Activated B cell treated with CpG ODN at 0.5 μM for 24 hours (primary cell): ENCODE measurements around the gene SMARCB1. TPM values are rescaled to one million over a fixed set of nuclear protein-coding genes. Genes with fewer than 3 reads are reported as not detected.

ENCODE experiments used
- ATAC-seq: fragments of 200-7000 bp; cut with Tn5 transposase; one replicate; pipeline ENCODE4 v1.10.0; 2021; ENCODE audit warnings: low read depth, mild to moderate bottlenecking, moderate library complexity
- CTCF ChIA-PET: fragments of 350-600 bp; sonication (Branson Sonifier 250); formaldehyde crosslinking; loops from one replicate; lab custom pipeline; 2021; ENCODE audit warnings: antibody characterized with exemption; lab: Charles Lee
- POLR2A ChIA-PET: fragments of 350-600 bp; sonication (Branson Sonifier 250); formaldehyde crosslinking; loops from one replicate; lab custom pipeline; 2021; ENCODE audit warnings: antibody characterized with exemption; lab: Charles Lee
- DNase-seq: peaks from one replicate; pipeline ENCODE4 v3.0.0; 2022
- H3K27ac Mint-ChIP-seq: one replicate; pipeline ENCODE4 v1.8.0; 2020; ENCODE audit warnings: mixed read lengths
- H3K27me3 Mint-ChIP-seq: one replicate; pipeline ENCODE4 v1.8.0; 2021; ENCODE audit warnings: mixed read lengths
- H3K36me3 Mint-ChIP-seq: one replicate; pipeline ENCODE4 v1.8.0; 2021; ENCODE audit warnings: low read depth, mixed read lengths
- H3K4me1 Mint-ChIP-seq: one replicate; pipeline ENCODE4 v1.8.0; 2021; ENCODE audit warnings: mixed read lengths
- H3K4me3 Mint-ChIP-seq: one replicate; pipeline ENCODE4 v1.8.0; 2020; ENCODE audit warnings: mild to moderate bottlenecking, mixed read lengths
- H3K9me3 Mint-ChIP-seq: one replicate; pipeline ENCODE4 v1.8.0; 2020; ENCODE audit warnings: mixed read lengths
- intact Hi-C: fragments of 100-400 bp; cut with micrococcal nuclease; formaldehyde crosslinking; loops from one replicate; pipeline ENCODE4 v1.15.1; 2024
- total RNA-seq: library from RNA; stranded (reverse); gene quantifications from 2 replicates; pipeline ENCODE4 v1.2.3, GENCODE V29; 2022
- TF ChIP-seq, protein P1 (sequence below): fragments of 200-600 bp; IDR thresholded peaks from one replicate; pipeline ENCODE4 v1.8.0; 2022; ENCODE audit warnings: antibody characterized with exemption, mild to moderate bottlenecking

The SMARCB1 gene
- total RNA-seq, 1 donor from 2014 or later: 161 TPM

DNA sequence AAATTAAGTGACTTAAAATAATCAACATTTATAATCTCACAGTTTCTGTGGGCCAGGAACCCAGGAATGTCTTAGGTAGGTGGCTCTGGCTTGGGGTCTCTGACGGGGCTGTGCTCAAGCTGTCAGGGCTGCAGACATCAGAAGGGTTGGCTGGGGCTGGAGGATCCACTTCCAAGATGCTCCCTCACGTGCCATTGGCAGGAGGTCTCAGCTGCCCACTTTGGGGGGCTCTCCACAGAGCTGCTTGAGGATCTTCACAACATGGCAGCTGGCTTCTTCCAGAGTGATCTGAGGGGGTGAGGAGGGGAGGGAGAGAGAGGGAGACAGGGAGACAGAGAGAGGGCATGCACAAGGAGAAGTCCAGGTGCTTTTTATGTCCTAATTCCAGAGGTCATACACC lies 89.0 kb downstream of the SMARCB1 start:
- CTCF ChIA-PET: no interaction called here
- ATAC-seq (no peak), DNase-seq (no peak)
- POLR2A ChIA-PET: no interaction called here
- Mint-ChIP-seq H3K27me3 (no peaks in the 10 kb centered on the region), H3K4me3 (no peak overlapping the region), H3K27ac (no peak overlapping the region), H3K36me3 (peaks cover 63% of the 10 kb centered on the region), H3K9me3 (no peaks in the 10 kb centered on the region), H3K4me1 (peaks cover 3% of the 10 kb centered on the region)
- intact Hi-C loops: no loop called here
- TF ChIP-seq, protein P1, sequence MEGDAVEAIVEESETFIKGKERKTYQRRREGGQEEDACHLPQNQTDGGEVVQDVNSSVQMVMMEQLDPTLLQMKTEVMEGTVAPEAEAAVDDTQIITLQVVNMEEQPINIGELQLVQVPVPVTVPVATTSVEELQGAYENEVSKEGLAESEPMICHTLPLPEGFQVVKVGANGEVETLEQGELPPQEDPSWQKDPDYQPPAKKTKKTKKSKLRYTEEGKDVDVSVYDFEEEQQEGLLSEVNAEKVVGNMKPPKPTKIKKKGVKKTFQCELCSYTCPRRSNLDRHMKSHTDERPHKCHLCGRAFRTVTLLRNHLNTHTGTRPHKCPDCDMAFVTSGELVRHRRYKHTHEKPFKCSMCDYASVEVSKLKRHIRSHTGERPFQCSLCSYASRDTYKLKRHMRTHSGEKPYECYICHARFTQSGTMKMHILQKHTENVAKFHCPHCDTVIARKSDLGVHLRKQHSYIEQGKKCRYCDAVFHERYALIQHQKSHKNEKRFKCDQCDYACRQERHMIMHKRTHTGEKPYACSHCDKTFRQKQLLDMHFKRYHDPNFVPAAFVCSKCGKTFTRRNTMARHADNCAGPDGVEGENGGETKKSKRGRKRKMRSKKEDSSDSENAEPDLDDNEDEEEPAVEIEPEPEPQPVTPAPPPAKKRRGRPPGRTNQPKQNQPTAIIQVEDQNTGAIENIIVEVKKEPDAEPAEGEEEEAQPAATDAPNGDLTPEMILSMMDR: no peak

DNA sequence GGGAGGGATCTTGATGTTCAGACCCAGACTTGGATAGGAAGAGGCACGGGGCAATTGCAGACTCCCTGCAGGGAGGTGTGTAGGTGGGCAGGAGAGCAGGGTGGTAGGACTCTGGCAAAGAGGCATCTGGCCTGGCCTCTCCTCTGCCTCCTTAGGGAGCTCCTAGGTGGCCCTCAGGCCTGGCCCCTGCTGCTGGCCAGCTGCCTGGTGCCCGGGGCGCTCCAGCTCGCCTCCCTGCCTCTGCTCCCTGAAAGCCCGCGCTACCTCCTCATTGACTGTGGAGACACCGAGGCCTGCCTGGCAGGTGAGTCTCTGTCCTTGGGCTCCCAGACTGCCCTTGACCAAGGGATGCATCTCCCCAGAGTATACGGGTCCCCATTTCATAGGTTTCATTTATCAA lies 90.8 kb downstream of the SMARCB1 start:
- Mint-ChIP-seq H3K36me3 (peaks cover 75% of the 10 kb centered on the region), H3K27me3 (no peaks in the 10 kb centered on the region), H3K4me3 (no peak overlapping the region), H3K27ac (no peak overlapping the region), H3K4me1 (peaks cover 3% of the 10 kb centered on the region), H3K9me3 (no peaks in the 10 kb centered on the region)
- DNase-seq (no peak), ATAC-seq (no peak)
- POLR2A ChIA-PET: interaction anchor here (0.8 kb wide), 1 partner anchor 16 kb away, joined by 4 read pairs; no protein-coding TSS in a partner anchor
- TF ChIP-seq, protein P1: no peak
- CTCF ChIA-PET: no interaction called here
- intact Hi-C loops: no loop called here

DNA sequence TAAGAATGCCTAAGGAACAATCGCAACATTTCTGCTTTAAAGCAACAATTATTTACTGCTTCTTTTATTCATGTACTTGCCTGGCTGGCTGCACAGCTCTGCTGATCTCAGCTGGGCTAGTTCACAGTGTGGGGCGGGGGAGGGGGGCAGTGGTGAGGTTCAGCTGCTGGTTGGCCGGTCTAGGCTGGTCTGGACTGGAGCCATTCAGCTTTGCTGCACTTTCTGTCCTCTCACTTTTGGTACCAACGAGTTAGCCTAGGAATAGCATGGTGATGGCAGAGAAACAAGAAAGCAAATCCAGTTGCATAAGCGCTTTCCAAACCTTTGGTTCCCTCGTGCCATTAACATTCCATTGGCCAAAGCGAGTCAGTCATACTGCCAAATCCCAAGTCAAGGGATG lies 91.5 kb downstream of the SMARCB1 start:
- Mint-ChIP-seq H3K27me3 (no peaks in the 10 kb centered on the region), H3K4me3 (no peak overlapping the region), H3K36me3 (peaks cover 72% of the 10 kb centered on the region), H3K4me1 (peaks cover 3% of the 10 kb centered on the region), H3K27ac (no peak overlapping the region), H3K9me3 (no peaks in the 10 kb centered on the region)
- no peak for ATAC-seq
- CTCF ChIA-PET: no interaction called here
- DNase-seq: no peak
- POLR2A ChIA-PET: interaction anchor here (0.6 kb wide), 1 partner anchor 20 kb away, joined by 5 read pairs; no protein-coding TSS in a partner anchor
- TF ChIP-seq, protein P1: no peak
- intact Hi-C loops: no loop called here

DNA sequence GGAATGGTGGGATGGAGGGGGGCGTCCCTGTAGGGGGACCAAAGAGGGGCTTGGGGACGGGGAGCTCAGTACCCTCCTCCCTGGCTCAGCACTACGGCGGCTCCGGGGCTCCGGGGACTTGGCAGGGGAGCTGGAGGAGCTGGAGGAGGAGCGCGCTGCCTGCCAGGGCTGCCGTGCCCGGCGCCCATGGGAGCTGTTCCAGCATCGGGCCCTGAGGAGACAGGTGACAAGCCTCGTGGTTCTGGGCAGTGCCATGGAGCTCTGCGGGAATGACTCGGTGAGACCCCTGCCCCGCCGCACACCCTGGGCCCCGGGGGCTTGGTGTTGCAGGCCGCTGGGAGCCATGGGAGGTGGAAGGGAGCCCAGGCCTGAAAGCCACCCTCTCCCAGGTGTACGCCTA lies 95.6 kb downstream of the SMARCB1 start:
- no peak for ATAC-seq
- POLR2A ChIA-PET: no interaction called here

DNA sequence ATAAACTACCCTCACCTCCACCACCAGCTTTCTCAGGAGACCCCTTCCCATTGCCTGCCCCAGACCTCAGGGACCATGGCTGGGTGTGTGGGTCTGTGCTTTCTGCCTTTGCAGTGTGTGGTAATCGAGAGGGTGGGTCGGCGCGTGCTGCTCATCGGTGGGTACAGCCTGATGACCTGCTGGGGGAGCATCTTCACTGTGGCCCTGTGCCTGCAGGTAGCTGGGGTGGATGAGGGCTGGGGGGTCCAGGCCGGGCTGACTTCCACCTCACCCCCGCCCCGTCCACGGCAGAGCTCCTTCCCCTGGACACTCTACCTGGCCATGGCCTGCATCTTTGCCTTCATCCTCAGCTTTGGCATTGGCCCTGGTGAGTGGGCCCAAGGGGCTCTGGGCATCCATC lies 96.9 kb downstream of the SMARCB1 start:
- TF ChIP-seq, protein P1: no peak
- ATAC-seq: no peak
- no peaks in the 10 kb centered on the region for H3K27me3 Mint-ChIP-seq
- H3K4me1 Mint-ChIP-seq: no peaks in the 10 kb centered on the region
- H3K4me3 Mint-ChIP-seq: no peak overlapping the region
- no peaks in the 10 kb centered on the region for H3K9me3 Mint-ChIP-seq
- no peak for DNase-seq
- CTCF ChIA-PET: no interaction called here
- intact Hi-C loops: no loop called here
- POLR2A ChIA-PET: interaction anchor here (0.7 kb wide), 1 partner anchor 9 kb away, joined by 3 read pairs; no protein-coding TSS in a partner anchor
- peaks cover 39% of the 10 kb centered on the region for H3K36me3 Mint-ChIP-seq
- H3K27ac Mint-ChIP-seq: no peak overlapping the region

More for the DNA sequence above, 95.6 kb downstream of the SMARCB1 start:
- DNase-seq: no peak
- H3K36me3 Mint-ChIP-seq: peaks cover 50% of the 10 kb centered on the region
- CTCF ChIA-PET: no interaction called here
- no peak overlapping the region for H3K4me3 Mint-ChIP-seq
- no peaks in the 10 kb centered on the region for H3K9me3 Mint-ChIP-seq
- no peaks in the 10 kb centered on the region for H3K4me1 Mint-ChIP-seq
- intact Hi-C loops: no loop called here
- H3K27ac Mint-ChIP-seq: no peak overlapping the region
- TF ChIP-seq, protein P1: no peak
- no peaks in the 10 kb centered on the region for H3K27me3 Mint-ChIP-seq
